Frontal cortex (tissue), 4 donors: ENCODE results near the gene GNRHR. TPM values are rescaled to one million over a fixed set of nuclear protein-coding genes. Genes with fewer than 3 reads are reported as not detected.

Experiments
- DNase-seq, 2 donors: peaks; one replicate each; pipeline ENCODE4 v3.0.0; 2012; ENCODE audit warnings: low spot score in 2 of 2
- FAIRE-seq: peaks from 2 replicates; lab custom pipeline; 2012; peaks lifted over from hg19 to GRCh38; lab: Jason Lieb, UNC
- small RNA-seq: library from RNA; depleted of rRNA; stranded (forward); fragments of <200 nt; gene quantifications from one replicate; pipeline ENCODE3, GENCODE V24; 2014
- total RNA-seq: library from RNA; depleted of rRNA; stranded (reverse); fragments of >200 nt; gene quantifications from one replicate; pipeline ENCODE4 v1.2.3, GENCODE V29; 2014
- donor health status: control.
- donor health status: control.
- donor health status: control.

The GNRHR gene
- total RNA-seq, 1 donor from 2014 or later = not detected

DNA sequence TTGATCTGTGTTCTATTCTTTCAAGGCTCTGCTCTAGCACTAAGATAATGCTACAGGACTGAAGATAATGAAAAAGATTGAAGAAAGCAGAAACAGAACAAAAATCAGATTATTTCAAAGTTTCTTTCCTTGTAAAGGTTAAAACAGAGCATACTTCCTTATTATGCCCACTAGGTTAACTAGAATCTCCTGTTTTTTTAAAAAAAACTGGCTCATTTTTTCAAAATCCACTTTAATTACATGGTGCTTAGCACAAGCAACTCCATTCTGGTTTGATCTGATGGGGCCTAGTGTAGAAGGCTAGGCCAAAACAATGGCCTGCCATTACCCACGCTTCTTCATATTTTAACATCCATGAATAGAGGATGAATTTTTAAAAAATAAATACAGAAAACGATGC lies 52.0 kb downstream of the GNRHR start:
- no peak for DNase-seq
- FAIRE-seq = no peak

DNA sequence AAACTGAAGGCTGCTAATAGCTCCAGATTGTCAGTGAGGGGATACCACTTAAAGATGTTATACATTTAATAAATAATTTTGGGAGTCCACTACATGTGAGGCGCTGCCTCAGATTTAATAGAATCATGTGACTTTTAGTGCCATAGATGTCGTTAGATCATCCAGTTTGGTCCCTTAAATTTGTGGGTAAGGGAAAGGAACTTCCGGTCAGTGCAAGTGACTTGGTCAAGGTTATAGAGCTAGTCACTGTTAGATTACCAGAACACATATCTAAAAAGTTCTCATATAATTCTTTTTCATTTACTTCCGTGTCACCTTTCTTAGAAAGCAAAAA lies 52.7 kb downstream of the GNRHR start:
- FAIRE-seq (no peak), DNase-seq (no peak)

- peak; percentile 89 to 93 for DNase-seq
- no peak for FAIRE-seq
Observed at GRCh38 chr4:67700738-67701516, 53.3 kb downstream of the GNRHR start, which contains the start of gene UBA6. TSS of gene UBA6 (minus strand) at chr4:67701155. CDS start at chr4:67701119, 36 bp downstream.

- FAIRE-seq (no peak), DNase-seq (peak; percentile 14 to 32)
Observed at GRCh38 chr4:67700116-67700737, 54.0 kb downstream of the GNRHR start.

- no peak for FAIRE-seq
- DNase-seq = no peak
Observed at GRCh38 chr4:67699603-67700002, 54.6 kb downstream of the GNRHR start.

DNA sequence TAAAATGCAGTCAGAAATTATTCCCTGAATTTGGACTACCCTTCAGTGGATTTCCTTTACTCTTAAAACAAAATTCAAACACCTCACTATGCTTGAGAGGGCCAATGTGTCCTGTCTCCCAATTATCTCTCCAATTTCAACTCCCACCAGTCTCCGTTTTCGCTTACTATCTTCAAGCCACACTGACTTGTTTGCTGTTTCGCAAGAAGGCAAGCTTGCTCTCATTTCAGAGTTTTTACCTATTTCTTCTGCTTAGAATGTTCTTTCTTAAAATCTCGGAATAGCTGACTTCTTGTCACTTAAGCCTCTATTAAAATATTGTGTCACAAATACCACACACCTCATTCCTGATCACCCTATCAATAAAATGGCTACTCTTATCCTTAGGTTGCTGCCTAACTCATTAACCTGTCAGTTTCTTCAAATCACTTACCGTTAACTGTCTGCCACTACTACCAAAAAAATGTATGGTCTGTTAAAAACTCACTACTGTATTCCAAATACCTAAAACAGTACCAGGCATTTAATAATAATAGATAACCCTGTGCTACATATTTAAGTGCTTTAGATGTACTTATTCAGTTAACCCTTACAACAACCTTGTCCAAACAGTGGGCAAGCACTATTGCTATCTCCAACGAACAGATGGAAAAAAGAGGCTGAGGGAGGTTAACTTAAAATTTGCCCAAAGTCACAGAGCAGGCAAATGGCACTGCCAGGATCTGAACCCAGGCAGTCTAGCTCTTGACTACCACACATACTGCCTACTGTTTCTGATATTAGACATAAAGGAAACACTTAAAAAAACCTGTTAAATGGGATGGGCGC lies 56.1 kb downstream of the GNRHR start:
- FAIRE-seq = no peak

DNA sequence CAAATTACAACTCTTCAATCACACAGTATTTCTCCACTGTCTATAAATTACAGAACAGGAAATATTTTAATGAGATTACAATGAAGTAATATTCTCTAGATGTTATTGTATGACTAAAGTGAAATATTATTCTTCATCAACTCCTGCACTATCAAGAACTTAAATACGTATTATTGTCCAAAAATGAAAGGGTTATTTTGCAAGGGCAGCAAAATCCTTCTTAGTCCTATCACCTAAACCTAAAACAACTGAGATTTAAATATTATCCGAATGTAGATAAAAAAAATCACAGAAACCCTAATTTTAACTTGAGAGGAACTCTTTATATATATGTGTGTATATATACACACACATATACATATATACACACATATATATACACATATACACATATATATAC lies 58.1 kb downstream of the GNRHR start:
- FAIRE-seq = peak; percentile 80
- DNase-seq = no peak

More for the DNA sequence above, 56.1 kb downstream of the GNRHR start:
- DNase-seq = no peak

- no peak for FAIRE-seq
- no peak for DNase-seq
Observed at GRCh38 chr4:67694662-67695061, 59.5 kb downstream of the GNRHR start.

DNA sequence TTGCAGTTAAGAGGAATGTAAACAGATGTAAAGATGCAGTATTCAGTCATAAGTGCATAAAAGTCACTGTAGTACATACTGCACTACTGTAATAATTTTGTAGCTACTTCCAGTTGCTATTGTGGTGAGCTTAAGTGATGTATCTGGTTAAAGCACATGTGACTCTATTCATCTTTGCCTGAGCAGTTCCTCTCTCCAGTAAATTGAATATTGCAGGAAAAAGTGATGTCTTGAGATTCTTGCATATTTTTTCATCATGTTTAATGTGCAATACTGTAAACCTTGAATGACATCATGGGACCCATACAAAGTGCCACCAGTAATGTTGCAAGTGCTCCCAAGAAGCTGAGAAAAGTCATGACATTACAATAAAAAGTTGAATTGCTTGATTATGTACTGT lies 62.9 kb downstream of the GNRHR start:
- FAIRE-seq (no peak), DNase-seq (no peak)

Small RNAs within 50 kb of the gene (small RNA-seq; reads per million reads assigned to genes)
- gene RF00091 = not detected

Other genes starting within 250 kb of the GNRHR start
- gene CENPC, start 208.9 kb downstream of the GNRHR start, total RNA-seq = 26.1 TPM
- gene STAP1, start 195.7 kb downstream of the GNRHR start, total RNA-seq = not detected
- gene UBA6, start 53.2 kb downstream of the GNRHR start, total RNA-seq = 115 TPM
- not detected for gene TMPRSS11D, start 129.6 kb upstream of the GNRHR start, total RNA-seq
- gene TMPRSS11A, start 209.1 kb upstream of the GNRHR start, total RNA-seq = not detected